HG03045 (cell line): Measurements from ENCODE around the gene ZDHHC22.

Experiments used
- ATAC-seq: cut with Tn5 transposase; IDR thresholded peaks from one replicate; pipeline ENCODE4 v1.9.1; 2021; ENCODE audit warnings: mild to moderate bottlenecking, moderate library complexity; ENCODE audit not compliant: unreplicated experiment

ZDHHC22 gene

DNA sequence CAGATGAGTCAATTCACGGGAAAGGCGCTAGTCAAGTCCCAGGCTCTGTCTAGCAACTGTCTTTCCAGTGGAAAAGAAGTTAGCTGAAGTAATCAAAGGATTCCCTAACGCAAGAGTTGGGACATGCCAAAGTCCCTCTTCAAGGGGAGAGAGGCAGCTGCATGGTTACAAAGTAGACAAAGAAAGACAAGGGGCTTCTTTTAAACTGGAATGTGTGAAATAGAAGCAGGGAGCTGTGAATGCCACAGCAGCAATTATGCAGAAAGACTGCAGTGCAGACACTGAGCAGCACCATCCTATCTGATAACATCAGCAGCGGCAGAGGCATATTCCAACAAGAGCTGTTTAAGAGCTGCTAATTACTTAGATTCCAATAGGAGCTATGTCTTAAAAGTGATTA, 56.1 kb downstream of the ZDHHC22 start:
- ATAC-seq: no peak

DNA sequence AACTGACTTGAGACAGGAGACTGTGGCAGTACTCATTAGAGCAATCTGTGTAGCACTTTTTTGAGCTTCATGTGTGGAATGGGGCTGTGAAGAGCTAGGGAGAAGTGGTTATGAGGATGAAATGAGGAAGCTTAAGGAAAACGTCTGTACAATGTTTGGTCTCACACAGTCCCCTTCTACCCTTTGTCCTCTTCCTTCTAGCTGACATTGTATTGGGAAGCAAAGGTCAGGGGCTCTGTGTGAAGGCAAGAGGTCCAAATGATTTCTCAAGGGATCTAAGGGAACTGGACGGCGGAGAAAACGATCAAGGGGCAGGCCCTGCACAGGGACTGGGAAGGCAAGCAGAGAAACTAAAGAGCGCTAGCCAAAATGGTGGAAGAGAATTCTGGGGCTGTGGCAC, 56.6 kb downstream of the ZDHHC22 start:
- no peak for ATAC-seq

DNA sequence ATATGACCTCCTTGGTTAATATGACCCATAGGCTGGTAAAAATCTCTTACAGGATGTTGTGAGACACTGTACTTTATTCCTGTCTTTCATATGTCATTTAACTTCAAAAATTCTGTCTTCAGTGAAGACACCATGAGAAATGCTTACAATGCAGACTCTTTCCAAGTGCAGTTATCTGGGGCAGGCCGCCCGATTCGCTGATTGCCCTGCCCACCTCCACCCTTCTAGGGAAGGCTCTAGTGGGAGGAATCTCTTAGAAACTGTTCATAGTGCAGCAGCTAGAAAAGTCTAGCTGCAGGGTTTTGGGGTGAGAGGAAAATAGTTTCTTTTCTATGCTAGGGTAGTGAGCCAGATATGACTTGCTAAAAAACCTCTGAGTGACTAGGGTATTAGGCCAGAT, 58.5 kb downstream of the ZDHHC22 start:
- ATAC-seq: no peak

DNA sequence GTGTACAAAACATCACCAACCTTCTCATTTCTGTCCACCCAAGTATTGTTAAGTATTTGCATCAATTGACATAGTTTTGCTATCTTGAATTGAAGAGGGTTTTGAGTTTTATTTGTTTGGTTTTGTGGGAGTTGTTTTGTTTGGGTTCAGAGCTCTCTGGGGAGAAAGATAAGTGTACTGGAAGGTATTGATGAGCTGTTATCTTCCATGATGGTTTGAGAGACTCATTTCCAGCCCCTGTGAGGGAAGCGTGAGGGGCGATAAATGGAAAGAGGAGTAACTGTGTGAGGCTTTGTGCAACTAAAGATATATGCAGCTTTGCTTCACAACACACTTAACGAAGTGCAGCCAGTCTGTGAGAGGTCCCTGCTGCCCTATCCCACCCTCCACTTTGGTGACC, 59.2 kb downstream of the ZDHHC22 start:
- no peak for ATAC-seq
